Measurements from ENCODE around the gene SERPINE2. TPM values are rescaled to one million over a fixed set of nuclear protein-coding genes. Genes with fewer than 3 reads are reported as not detected.
A peak's percentile ranks its signal among the peaks of the same experiment; 100 is the strongest.

Gene SERPINE2
- total RNA-seq, 1 donor from 2014 or later, result 95.3 TPM

- no peak for FAIRE-seq
- TF ChIP-seq, protein P1, sequence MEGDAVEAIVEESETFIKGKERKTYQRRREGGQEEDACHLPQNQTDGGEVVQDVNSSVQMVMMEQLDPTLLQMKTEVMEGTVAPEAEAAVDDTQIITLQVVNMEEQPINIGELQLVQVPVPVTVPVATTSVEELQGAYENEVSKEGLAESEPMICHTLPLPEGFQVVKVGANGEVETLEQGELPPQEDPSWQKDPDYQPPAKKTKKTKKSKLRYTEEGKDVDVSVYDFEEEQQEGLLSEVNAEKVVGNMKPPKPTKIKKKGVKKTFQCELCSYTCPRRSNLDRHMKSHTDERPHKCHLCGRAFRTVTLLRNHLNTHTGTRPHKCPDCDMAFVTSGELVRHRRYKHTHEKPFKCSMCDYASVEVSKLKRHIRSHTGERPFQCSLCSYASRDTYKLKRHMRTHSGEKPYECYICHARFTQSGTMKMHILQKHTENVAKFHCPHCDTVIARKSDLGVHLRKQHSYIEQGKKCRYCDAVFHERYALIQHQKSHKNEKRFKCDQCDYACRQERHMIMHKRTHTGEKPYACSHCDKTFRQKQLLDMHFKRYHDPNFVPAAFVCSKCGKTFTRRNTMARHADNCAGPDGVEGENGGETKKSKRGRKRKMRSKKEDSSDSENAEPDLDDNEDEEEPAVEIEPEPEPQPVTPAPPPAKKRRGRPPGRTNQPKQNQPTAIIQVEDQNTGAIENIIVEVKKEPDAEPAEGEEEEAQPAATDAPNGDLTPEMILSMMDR (IDR thresholded peaks at IDR 0.05; ENCODE audit: insufficient read depth, low read length, severe bottlenecking), result no peak
- peak within 1 kb of the TSS; percentile 70 for H3K4me3 ChIP-seq (ENCODE audit: low read depth, low read length)
- H3K36me3 ChIP-seq (ENCODE audit: control insufficient read depth, insufficient read depth, low read length), result peaks cover 5% of the 10 kb centered on the region
- DNase-seq (ENCODE audit: low read depth), result peak; percentile 79
- H3K27me3 ChIP-seq (ENCODE audit: control insufficient read depth, insufficient read depth, low read length), result no peaks in the 10 kb centered on the region
Observed at GRCh38 chr2:223957092-223957851, 81.8 kb downstream of the SERPINE2 start, which contains the start of gene MRPL44. MRPL44 (plus strand) TSS chr2:223957463; CDS start chr2:223957473, 10 bp downstream.

DNA sequence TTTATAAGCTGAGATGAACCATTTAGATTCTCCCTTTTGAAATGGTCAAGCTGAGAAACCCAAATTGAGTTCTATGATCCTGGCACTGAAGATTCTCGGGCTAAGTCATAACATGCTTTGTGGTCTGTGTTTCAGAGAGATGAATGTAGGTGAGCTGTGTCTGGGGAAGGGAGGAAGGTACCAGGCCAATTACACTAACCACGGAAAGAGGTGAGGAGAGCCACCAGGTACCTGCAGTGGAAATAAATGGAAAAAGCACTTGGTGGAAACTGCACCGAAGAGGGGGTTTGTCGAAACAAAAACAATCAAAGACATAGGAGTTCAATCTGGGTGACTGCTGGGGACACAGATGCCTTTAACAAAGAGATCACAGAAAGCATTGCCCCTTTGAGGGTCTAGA, 82.8 kb downstream of the SERPINE2 start:
- Histone ChIP-seq H3K4me3 (ENCODE audit: low read depth, low read length) (no peak overlapping the region), H3K36me3 (ENCODE audit: control insufficient read depth, insufficient read depth, low read length) (peaks cover 5% of the 10 kb centered on the region), H3K27me3 (ENCODE audit: control insufficient read depth, insufficient read depth, low read length) (no peaks in the 10 kb centered on the region)
- FAIRE-seq (peak; percentile 52), DNase-seq (ENCODE audit: low read depth) (peak; percentile 83)
- TF ChIP-seq, protein P1 (IDR thresholded peaks at IDR 0.05; ENCODE audit: insufficient read depth, low read length, severe bottlenecking), result no peak

DNA sequence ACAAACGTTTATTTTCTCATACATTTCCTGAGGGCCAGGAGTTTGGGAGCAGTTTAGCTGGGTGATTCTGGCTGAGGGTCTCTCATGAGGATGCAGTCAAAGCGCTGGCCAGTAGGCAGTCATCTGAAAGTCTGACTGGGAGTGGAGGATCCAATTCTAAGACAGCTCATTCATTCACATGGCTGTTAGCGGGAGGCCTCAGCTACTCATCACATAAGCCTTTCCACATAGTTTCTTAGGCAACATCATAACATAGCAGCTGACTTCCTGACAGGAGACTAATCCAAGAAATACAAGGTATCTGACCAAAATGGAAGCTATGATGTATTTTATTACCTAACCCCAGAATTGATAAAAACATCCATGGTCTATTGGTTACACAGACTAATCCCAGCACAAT, 84.7 kb downstream of the SERPINE2 start:
- Histone ChIP-seq H3K36me3 (ENCODE audit: control insufficient read depth, insufficient read depth, low read length) (no peaks in the 10 kb centered on the region), H3K27me3 (ENCODE audit: control insufficient read depth, insufficient read depth, low read length) (no peaks in the 10 kb centered on the region), H3K4me3 (ENCODE audit: low read depth, low read length) (no peak overlapping the region)
- DNase-seq (ENCODE audit: low read depth) (peak; percentile 52), FAIRE-seq (no peak)
- TF ChIP-seq, protein P1 (IDR thresholded peaks at IDR 0.05; ENCODE audit: insufficient read depth, low read length, severe bottlenecking), result no peak

DNA sequence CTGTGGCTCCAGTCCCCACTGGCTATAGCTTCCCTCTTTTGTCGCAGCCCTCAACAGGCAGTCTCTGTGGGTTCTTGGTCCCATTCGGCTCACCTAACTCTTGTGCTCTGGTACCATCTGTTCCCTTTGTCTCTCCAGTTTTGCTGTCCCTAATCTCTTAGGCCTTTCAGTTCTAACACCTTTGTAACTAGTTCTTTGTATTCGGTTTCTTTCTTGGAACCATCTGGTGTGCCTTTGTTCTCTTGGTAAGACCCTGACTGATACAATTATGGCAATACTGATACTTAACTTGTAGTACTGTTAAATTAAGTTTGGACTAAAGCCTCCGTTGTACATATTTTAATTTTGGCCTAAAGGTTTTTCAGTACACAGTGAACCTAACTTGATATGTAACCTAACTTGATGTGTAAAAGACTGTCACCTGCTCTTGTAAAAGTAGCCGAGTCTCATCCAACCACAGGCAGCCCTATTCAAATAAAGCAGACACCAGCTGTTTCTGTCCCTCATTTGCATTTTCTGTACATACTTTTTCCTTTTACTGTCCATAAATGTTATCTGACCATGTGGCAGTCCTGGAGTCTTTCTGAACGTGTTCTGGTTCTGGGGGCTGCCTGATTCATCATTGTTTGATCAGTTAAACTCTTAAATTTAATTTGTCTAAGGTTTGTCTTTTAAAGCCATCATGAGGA, 86.7 kb downstream of the SERPINE2 start:
- H3K36me3 ChIP-seq (ENCODE audit: control insufficient read depth, insufficient read depth, low read length), result no peaks in the 10 kb centered on the region
- TF ChIP-seq, protein P1 (IDR thresholded peaks at IDR 0.05; ENCODE audit: insufficient read depth, low read length, severe bottlenecking), result no peak
- H3K27me3 ChIP-seq (ENCODE audit: control insufficient read depth, insufficient read depth, low read length), result no peaks in the 10 kb centered on the region
- no peak overlapping the region for H3K4me3 ChIP-seq (ENCODE audit: low read depth, low read length)
- DNase-seq (ENCODE audit: low read depth) (no peak), FAIRE-seq (no peak)

- TF ChIP-seq, protein P1 (IDR thresholded peaks at IDR 0.05; ENCODE audit: insufficient read depth, low read length, severe bottlenecking), result no peak
- H3K27me3 ChIP-seq (ENCODE audit: control insufficient read depth, insufficient read depth, low read length), result no peaks in the 10 kb centered on the region
- FAIRE-seq (no peak), DNase-seq (ENCODE audit: low read depth) (peak; percentile 66)
- no peaks in the 10 kb centered on the region for H3K36me3 ChIP-seq (ENCODE audit: control insufficient read depth, insufficient read depth, low read length)
- no peak overlapping the region for H3K4me3 ChIP-seq (ENCODE audit: low read depth, low read length)
Observed at GRCh38 chr2:223950448-223951347, 88.4 kb downstream of the SERPINE2 start.

Data from bronchial epithelial cell (primary cell).